Left colon (tissue), 2 donors: ENCODE measurements around the gene MGLL. TPM values are rescaled to one million over a fixed set of nuclear protein-coding genes. Genes with fewer than 3 reads are reported as not detected.
A peak's percentile ranks its signal among the peaks of the same experiment; 100 is the strongest.

Experiments
- ATAC-seq: fragments of 200-7000 bp; cut with Tn5 transposase; one replicate; pipeline ENCODE4 v1.9.1; 2020; ENCODE audit warnings: mild to moderate bottlenecking, moderate library complexity
- DNase-seq, 2 donors: peaks; one replicate each; pipeline ENCODE4 v3.0.0-alpha.2; 2020
- intact Hi-C, 2 donors: fragments of 100-400 bp; cut with DNase I in 1 of 2; cut with micrococcal nuclease in 1 of 2; formaldehyde crosslinking; loops; one replicate each; pipeline versions ENCODE4 v1.11.2 to v1.14.0; 2022; cut with DNase I, micrococcal nuclease
- long read RNA-seq: library from polyadenylated mRNA; unstranded; transcript quantifications from one replicate; pipeline ENCODE4 v2.0.0, GENCODE V29; 2021
- total RNA-seq, 2 donors: library from RNA; stranded (reverse); fragmentation: NEBNext Ultra II Directional; extraction: Animal tissue kit (Norgen Biotek cat#: 25700); gene quantifications; one replicate each; pipeline ENCODE4 v1.2.1, GENCODE V29; 2021
- donor health status: DM: no; HTN: no; CAD: no.
- donor health status: DM: yes; HTN: yes; CAD: no.

MGLL gene
- total RNA-seq: 100 to 1,000 TPM; 271 to 338 TPM
- long read RNA-seq, full-length matches to known transcripts: 185 of 787 reads
- long read RNA-seq, partial matches to known transcripts: 14 of 787 reads
- long read RNA-seq, other reads (novel, unspliced or antisense): 588 of 787 reads

- peak in 1 of 2 donors; percentile 67 for DNase-seq
- intact Hi-C loops: loop anchor here (10.0 kb wide), 2 partner anchors 137 to 147 kb away; partner anchors contain the start of gene ABTB1 (in 1 of the 2)
- ATAC-seq: peak; percentile 38
Observed at GRCh38 chr3:127822041-127822681, at the start of gene MGLL. Gene MGLL (minus strand): TSS chr3:127822515. CDS start chr3:127822318, 197 bp downstream.

GRCh38 chr3:127870156-127870555, 47.8 kb upstream of the MGLL start:
- DNase-seq: no peak
- intact Hi-C loops: no loop called here
- no peak for ATAC-seq

GRCh38 chr3:127867986-127868385, 45.7 kb upstream of the MGLL start:
- intact Hi-C loops: no loop called here
- no peak for ATAC-seq
- DNase-seq: no peak

GRCh38 chr3:127867412-127867811, 45.1 kb upstream of the MGLL start:
- intact Hi-C loops: no loop called here
- DNase-seq: no peak
- ATAC-seq: no peak

GRCh38 chr3:127865941-127866340, 43.6 kb upstream of the MGLL start:
- intact Hi-C loops: no loop called here

GRCh38 chr3:127860211-127860696, 37.9 kb upstream of the MGLL start:
- intact Hi-C loops: no loop called here
- ATAC-seq: no peak
- no peak for DNase-seq

More at GRCh38 chr3:127865941-127866340, 43.6 kb upstream of the MGLL start:
- no peak for DNase-seq
- ATAC-seq: no peak

GRCh38 chr3:127859730-127860129, 37.4 kb upstream of the MGLL start:
- intact Hi-C loops: no loop called here
- ATAC-seq: no peak
- DNase-seq: no peak

GRCh38 chr3:127858937-127859336, 36.6 kb upstream of the MGLL start:
- DNase-seq (no peak), ATAC-seq (no peak)
- intact Hi-C loops: no loop called here

- ATAC-seq (no peak), DNase-seq (no peak)
Observed at GRCh38 chr3:127858521-127858920, 36.2 kb upstream of the MGLL start.

GRCh38 chr3:127857333-127857732, 35.0 kb upstream of the MGLL start:
- DNase-seq: no peak
- intact Hi-C loops: no loop called here
- no peak for ATAC-seq

More at GRCh38 chr3:127858521-127858920, 36.2 kb upstream of the MGLL start:
- intact Hi-C loops: no loop called here

GRCh38 chr3:127856801-127857200, 34.5 kb upstream of the MGLL start:
- intact Hi-C loops: no loop called here
- DNase-seq (no peak), ATAC-seq (no peak)

- DNase-seq (no peak), ATAC-seq (no peak)
- intact Hi-C loops: no loop called here
Observed at GRCh38 chr3:127855246-127855645, 32.9 kb upstream of the MGLL start.

- intact Hi-C loops: no loop called here
- DNase-seq: no peak
- ATAC-seq: no peak
Observed at GRCh38 chr3:127853681-127854080, 31.4 kb upstream of the MGLL start.

GRCh38 chr3:127851899-127852298, 29.6 kb upstream of the MGLL start:
- intact Hi-C loops: no loop called here
- ATAC-seq: no peak
- no peak for DNase-seq

- intact Hi-C loops: no loop called here
- ATAC-seq: no peak
- no peak for DNase-seq
Observed at GRCh38 chr3:127849368-127849767, 27.1 kb upstream of the MGLL start.

- no peak for DNase-seq
- intact Hi-C loops: no loop called here
- peak; percentile 39 for ATAC-seq
Observed at GRCh38 chr3:127848131-127849129, 26.1 kb upstream of the MGLL start.

GRCh38 chr3:127847236-127847720, 25.0 kb upstream of the MGLL start:
- intact Hi-C loops: no loop called here

GRCh38 chr3:127846576-127846975, 24.3 kb upstream of the MGLL start:
- intact Hi-C loops: no loop called here
- no peak for DNase-seq
- no peak for ATAC-seq

More at GRCh38 chr3:127847236-127847720, 25.0 kb upstream of the MGLL start:
- DNase-seq (no peak), ATAC-seq (no peak)

GRCh38 chr3:127844326-127844942, 22.1 kb upstream of the MGLL start:
- intact Hi-C loops: no loop called here
- no peak for DNase-seq
- no peak for ATAC-seq
